NCI-H2171 treated with DMSO at 0.1 percent for 48 hours (cell line): ENCODE results near the gene TIMM10.
A peak's percentile ranks its signal among the peaks of the same experiment; 100 is the strongest.

Experiments used
- DNase-seq: peaks from one replicate; lab custom pipeline; 2025; lab: John Stamatoyannopoulos, UW

Gene TIMM10, protein sequence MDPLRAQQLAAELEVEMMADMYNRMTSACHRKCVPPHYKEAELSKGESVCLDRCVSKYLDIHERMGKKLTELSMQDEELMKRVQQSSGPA

DNA sequence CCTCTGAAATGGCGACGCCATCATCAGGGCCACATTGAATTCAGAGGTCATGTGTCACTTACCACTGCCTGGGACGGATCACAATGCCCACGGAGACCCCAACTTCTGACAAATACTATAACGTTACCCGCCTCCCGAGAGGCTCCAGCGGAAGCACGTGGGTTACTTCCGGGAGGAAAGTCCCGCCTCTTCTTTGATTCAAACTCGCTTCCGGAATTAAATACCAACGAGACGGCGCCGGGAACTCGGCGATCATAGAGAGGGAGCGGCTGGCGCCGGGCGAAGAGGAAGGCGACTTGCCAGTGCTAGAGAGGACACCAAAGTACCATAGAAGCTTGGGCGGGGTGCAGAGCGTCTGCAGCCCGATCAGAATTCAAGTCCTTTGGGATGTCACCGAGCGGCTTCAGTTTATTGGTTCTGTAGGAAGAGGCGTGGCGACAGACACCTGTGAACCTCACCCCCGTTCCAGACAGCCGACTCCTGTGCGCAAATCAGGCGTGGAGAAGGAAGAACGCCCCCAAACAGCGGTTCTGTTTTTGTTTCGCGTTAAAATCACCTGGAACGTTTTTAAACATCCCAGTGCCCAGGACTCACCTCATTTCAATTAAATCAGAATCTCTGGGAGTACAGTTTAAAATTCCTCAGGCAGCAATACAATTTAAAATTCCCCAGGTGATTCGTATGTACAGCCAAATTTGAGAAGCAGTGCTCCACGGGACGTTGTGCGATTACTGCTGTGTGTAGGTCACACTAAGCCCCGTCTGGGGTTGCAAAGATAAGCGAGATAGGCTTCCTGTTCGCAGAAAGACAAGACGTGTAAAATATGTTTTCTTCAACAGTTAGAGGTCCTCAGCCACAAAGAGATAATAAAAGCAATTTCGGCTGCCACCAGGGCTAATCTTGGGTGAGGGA is at the start of gene TIMM10:
TSS of gene TIMM10 (minus strand) at position 159 of the 912 bp plus-strand sequence. CDS start 565 bp downstream, outside the sequence.
- DNase-seq: peak; percentile 100

DNA sequence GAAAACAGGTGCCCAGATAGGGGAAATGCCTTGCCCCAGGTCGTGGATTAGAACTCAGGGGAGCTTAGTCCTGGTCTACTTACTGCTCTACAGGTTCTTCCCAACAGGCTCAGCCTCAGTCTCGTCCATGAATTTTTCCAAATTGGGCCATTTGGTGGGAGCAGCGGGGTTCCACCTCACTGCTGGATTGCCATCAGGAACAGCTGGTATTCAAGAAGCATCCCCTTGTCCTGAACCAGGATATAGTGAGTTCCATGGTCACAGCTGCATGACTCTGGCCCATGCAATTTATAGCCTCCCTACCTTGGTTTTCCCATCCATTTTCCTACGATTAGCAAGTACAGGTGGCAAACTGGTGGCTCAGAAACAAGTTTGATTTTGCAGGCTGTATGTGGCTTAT is 43.5 kb upstream of the TIMM10 start:
- no peak for DNase-seq

DNA sequence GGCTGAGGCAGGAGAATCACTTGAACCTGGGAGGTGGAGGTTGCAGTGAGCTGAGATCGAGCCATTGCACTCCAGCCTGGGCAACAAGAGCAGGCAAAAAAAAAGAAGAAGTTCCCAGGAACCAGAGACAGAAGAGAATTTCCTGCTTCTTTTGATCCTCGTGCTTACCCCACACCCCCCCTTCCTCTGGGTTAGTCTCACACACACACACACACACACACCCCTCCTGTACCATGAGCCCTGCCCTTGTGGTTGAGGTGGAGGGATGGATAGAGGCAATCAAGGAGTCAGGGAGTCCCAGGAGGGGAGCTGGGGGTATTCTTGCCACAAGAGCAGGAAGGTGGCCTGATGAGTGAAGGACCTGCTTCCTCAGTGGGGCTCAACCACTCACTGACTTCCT is 41.1 kb upstream of the TIMM10 start:
- no peak for DNase-seq

DNA sequence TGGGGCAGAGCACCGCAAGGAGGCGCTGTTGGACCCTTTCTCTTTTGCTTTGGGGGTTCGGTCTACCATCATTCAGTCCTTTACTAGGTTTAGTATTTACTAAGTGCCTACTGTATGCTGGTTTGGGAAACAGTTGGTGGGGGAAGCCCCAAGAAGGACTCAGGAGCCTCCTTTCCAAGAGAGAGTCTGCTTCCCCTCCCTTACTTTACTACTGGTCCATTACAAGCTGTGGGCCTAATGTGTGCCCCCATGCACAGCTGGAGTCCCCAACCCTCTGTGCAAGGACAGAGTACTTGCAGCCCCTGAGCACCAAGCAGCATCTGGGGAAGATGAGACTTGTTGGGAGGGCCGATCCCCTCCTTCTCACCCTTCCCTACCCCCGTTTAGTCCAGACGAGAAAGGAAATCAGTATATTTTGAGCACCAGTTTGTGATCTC is 37.8 kb upstream of the TIMM10 start:
- no peak for DNase-seq

DNA sequence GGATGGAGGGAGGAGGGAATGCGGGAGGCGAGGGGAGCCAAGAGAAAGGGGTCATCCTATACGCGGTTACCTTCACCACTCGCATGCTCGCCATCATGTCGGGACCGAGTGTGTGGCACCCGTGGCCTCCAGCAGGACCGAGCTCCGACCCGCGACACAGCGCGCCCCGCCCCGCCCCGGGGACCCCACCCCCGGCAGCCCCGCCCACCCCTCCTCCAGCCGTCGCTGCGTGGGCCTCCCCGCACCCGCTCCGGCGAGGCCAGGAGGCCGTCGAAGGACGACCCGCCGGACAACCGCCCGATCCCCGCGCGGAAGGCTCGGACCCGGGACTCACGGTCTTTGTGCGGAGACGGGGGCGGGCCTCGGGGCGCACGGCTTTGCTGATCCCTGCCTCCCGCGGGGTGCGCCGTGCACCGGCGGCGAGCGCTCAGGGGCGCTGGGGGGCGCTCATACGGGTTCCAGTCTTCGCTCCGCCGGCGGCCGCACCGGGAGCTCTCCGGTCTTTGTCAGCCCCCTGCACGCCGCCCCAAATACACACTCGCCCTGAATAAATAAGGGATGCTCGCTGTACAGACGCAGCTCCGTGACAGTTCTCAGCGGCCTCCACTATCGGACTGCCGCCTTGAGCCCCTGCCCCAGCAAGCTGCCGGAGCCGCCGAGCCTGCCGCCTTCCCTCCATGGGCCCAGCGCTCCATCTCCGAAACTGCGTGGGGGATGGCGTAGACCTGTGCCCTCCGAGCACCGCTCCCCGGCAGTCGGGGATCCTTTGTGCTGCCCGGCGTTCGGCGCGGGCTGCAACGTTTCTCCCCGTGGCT is 37.2 kb upstream of the TIMM10 start, which contains the start of gene UBE2L6:
TSS of gene UBE2L6 (minus strand) at position 158 of the 815 bp plus-strand sequence. CDS start at position 97, 61 bp downstream.
- DNase-seq: peak; percentile 82

DNA sequence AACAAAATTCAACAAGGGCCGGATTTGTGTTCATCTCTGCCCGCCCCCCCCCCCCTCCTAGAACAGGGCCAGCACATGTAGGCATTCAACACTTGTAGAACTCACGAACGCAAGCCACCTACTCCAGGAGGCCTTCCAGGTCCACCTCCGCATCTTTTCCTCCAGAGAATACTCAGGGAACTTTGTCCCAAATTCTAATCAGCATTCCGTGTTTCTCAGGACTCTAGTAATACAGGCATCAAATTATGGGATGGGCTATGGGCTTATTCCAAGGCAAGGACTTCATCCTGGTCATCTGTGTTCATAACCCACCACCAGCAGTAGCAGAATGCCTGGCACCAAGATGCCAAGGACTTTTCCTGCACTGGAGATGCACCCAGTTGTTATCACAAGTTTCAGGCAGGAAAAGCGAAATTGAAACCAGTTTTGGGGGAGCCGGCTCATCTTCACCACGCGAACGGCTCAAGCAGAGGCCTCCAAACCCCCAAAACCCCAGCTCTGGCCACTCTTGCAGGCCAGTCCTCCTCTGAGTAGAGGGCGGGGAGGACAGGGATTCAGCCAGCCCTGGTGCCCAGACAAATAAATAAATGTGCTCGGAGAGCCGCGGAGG is 36.5 kb upstream of the TIMM10 start:
- no peak for DNase-seq

DNA sequence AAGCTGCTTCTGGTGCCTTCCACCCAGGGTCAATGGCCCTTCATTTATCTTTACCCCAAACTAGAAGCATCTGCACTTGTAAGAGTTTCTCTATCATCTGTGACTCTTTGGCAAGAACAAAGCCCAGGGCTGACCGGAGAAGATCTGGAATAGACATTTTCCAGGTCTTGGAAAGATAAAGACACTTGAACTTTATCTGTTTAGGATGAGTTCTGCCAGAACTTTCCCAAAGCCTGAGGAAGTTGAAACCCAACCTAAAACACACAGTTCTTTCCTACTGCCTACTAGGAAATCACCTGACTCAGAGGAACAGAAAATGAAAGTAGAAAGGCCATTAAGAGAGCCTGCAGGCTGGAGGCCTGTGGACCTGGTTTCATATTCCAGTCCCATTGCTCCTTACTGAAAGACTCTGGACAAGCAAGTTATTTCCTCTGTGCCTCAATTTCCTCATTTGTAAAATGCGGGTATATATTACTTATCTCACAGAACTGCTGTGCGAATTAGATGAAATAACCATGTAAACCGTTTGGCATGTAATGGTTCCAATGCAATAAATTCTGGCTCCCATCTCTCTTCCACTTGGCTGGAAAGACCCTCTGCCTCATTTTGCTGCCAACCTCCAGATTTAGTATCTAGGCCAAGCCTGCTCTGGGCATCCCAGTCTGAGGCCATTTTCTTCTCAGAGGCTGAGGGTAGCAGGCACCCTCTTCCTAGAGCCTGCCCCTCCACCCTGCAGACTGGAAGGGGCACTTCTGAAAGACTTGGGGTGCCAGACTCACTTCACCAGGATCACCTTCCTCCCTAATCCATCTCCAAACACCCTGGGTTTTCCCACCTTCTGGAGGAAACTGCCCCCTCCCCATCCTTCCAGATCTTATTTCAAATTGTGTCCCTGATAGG is 35.7 kb upstream of the TIMM10 start:
- DNase-seq: no peak

DNA sequence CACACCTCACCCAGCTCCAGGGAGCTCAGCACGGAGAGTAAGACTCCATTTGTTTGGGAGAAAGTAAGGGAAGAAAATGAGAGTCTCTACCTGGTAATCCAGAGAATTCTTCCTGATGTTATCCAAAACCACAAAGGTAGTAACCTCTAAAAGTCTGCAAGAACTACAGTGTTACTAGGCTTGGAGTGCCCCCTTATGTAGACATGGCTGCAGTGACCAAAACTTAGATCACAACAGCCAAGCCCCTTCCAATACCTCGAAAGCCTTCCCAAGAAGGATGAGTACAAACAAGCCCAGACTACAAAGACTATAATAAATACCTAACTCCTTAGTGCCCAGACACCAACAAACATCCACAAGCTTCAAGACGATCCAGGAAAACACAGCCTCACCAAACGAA is 32.0 kb upstream of the TIMM10 start:
- no peak for DNase-seq

DNA sequence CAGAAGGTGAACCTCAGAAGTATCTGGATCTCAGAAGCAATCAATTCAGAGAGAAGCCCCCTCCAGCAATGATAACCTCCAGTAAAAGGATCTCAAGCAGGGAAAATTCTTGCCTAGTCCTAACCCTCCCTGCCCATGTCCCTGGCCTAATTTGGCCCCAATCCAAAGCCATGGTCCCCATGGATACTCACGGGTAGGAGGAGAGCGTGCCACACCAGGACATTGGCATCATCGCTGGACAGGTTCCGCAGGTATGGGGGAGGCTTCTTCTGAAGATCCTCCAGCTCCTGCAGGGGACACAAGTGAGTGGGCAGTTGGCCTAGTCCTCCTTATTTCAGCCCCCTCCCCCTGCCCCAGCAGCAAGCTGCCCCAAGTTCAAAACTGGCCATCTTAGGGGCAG is 29.6 kb upstream of the TIMM10 start:
- no peak for DNase-seq

DNA sequence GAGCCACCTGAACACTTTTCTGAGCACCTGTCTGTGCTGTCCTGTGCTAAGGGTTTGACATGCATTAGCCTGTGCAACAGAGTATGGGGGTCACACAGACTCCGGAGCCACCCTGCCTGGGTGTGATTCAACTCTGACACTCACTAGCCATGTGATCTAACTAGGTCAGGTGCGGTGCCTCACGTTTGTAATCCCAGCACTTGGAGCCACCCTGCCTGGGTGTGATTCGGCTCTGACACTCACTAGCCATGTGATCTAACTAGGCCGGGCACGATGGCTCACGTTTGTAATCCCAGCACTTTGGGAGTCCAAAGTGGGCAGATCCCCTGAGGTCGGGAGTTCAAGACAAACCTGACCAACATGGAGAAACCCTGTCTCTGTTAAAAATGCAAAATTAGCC is 25.5 kb upstream of the TIMM10 start:
- no peak for DNase-seq

DNA sequence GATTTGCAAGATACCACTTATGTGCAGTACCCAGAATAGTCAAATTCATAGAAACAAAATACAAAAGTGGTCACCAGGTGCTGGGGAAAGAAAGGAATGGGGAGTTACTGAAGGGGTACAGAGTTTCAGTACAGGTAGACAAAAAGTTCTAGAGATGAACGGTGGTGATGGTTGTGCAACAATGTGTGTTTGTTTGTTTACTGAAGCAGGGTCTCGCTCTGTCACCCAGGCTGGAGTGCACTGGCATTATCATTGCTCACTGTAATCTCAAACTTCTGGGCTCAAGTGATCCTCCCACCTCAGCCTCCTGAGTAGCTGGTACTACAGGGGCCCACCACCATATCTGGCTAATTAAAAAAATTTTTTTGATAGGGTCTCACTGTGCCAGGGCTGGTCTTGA is 24.8 kb upstream of the TIMM10 start:
- DNase-seq: no peak

DNA sequence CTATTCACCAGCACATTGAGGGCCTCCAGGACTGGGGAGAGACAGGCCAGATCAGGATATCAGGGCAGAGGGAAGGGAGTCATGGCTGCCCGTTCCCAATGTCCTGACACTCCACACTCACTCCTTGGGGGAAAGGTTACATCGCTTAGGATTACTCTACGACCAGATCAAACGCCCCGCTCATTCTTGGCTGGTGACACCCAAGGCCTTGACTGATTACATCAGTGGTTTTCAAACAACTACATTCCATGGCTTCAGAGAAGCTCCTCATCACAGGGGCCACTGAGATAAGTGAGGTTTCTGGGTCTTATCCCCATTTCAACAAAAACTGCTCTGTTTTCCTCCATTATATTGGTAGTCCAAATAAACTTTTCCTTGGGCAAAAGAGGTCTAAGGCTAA is 21.9 kb upstream of the TIMM10 start:
- no peak for DNase-seq

DNA sequence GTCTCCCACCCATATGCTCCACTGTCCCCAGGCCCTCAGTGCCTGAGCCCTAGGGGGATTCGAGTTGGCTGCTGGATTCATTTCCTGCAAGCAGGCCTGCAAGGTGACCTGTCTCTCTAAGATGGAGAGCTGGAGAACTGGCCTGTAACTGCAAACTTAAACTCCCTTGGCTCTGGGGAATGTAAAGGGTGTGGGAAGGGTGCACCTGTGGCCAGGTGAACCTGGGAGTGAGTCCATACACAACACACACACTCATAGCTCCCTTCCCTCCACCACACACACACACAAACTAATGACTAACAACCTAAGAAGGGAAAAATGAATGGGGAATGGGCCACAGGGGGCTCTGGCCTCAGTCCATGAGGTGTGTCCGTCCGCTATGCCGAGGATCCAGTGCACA is 21.4 kb upstream of the TIMM10 start:
- DNase-seq: no peak

DNA sequence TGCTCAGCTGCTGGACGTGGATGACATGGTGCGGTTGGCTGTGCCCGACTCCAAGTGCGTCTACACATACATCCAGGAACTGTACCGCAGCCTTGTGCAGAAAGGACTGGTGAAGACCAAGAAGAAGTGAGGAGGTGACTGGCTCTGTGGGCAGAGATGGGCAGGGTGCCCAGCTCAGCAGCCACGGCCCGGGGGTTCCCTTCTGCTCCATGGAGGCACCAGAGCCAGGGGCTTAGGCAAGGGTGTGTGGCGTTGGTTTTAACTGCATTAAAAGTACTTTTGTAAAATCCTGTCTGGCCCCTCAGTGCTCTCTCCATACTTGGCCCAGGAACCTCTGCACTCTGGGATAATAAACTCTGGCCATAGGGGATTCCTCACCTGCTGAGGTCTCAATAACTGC is 19.4 kb upstream of the TIMM10 start:
- no peak for DNase-seq

DNA sequence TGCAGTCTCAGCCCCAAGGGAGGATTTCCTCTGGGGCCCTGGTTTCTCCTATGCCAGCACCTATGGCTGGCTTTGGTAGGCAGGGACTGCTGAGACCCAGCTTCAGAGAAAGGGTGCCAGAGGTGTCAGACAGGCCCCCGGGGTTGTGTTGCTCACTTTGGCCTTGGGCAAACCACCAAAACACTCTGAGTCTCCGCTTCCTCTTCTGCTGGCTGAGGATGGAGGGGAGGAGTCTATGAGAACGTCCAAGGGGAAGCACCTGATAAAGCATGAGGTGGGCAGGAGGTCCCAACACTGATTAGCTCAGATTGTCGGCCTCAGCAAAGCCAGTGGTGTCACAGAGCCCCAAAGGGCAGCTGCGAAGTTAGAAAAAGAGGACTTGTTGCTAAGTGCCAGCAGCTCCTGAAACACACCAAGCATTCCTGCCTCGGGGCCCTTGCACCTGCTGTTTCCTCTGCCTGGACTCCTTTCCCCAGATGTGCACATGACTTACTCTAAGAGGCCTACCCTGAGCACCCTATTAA is 17.4 kb upstream of the TIMM10 start:
- DNase-seq: no peak

DNA sequence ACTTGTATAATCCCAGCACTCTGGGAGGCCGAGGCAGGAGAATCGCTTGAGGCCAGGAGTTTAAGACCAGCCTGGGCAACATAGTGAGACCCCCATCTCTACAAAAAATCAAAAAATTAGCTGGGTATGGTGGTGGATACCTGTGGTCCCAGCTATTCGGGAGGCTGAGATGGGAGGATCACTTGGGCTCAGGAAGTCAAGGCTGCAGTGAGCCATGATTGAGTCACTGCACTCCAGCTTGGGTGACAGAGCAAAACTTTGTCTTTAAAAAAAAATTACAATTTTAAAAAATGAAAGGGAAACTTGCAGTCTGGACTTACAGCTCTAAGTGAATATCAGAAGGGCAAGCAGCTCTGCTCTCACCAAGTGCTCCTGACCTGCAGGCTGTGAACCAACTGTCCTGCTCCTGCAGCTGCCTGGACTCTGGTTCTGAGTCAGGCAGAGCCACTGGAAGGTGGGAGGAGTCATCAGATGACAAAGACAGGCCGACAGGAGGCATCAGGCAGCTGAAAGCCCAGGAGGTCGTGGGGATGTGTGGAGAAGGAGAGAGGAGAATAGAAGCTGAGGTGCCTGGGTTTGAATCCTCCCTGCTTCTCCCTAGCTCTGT is 16.4 kb upstream of the TIMM10 start:
- no peak for DNase-seq

DNA sequence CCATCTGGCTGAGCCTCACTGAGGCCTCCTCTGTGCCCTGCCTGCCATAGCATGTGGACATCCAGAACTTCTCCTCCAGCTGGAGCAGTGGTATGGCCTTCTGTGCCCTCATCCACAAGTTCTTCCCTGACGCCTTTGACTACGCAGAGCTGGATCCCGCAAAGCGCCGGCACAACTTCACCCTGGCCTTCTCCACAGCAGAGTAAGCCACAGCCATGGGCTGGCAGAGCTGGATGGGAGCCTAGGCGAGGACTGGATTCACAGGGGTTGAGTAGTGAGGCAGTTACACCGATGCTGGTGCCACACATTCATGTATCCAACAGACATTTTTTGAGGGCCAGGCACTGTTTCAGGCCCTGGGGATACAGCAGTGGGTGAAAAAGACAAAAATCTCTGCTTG is 15.9 kb upstream of the TIMM10 start:
- no peak for DNase-seq

DNA sequence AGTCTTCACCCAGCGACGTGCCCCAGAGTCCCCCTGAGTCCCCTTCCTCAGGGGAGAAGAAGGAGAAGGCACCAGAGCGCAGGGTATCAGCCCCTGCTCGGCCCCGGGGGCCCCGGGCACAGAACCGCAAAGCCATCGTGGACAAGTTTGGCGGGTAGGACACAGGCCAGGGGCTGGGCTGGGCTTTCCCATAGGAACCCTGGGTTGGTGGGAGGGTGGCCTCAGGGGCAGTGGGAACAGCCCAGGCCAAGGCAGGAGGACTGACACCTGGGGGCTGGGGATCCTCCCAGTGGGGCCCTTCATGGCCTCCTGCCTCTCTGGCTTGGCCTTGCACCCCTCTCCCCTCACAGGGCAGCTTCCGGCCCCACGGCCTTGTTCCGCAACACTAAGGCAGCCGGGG is 15.3 kb upstream of the TIMM10 start:
- DNase-seq: no peak

DNA sequence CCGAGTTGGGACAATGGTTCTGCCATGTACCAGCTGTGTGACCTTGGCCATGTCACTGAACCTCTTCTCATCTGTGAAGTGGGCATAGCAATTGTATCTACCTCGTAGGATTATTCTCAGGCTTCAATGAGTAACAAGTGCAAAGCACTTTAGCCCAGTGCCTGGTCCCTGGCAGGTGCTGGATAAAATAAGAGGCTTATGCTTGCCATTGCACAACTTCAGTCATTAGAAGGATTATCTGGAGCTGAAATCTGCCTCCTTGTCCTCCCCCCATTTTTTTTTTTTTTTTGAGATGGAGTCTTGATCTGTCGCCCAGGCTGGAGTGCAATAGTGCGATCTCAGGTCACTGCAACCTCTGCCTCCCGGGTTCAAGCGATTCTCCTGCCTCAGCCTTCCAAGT is 14.0 kb upstream of the TIMM10 start:
- no peak for DNase-seq

DNA sequence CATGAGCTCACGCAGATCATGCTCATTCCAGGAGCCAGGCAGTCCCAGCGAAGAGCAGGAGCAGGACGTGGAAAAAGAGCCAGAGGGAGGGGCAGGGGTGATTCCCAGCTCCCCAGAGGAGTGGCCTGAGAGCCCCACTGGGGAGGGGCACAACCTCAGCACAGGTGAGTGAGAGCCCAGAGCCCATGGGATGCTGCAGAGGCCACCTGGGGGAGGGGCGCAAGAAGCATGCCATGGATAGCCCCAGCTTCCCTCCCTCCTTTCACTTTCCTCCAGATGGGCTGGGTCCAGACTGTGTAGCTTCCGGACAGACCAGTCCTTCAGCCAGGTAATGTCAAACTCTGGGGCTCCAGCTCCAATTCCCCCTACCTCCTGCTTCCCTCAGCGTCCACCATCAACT is 13.0 kb upstream of the TIMM10 start:
- DNase-seq: no peak

DNA sequence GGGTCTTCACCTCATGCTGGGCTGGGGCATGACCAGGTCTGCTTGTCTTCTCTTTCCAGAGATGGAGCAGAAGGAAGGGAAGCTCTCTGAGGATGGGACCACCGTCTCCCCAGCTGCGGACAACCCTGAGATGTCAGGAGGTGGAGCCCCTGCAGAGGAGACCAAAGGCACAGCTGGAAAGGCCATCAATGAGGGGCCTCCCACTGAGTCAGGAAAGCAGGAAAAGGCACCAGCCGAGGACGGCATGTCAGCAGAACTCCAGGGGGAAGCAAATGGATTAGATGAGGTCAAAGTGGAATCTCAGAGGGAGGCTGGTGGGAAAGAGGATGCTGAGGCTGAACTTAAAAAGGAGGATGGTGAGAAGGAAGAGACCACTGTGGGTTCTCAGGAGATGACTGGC is 12.0 kb upstream of the TIMM10 start:
- no peak for DNase-seq
